Pancreas (tissue), 10 donors: Measurements from ENCODE around the gene SLC66A1. TPM values are rescaled to one million over a fixed set of nuclear protein-coding genes. Genes with fewer than 3 reads are reported as not detected.

Experiments used
- ATAC-seq, 4 donors: fragments of 200-7000 bp; cut with Tn5 transposase; one replicate each; pipeline versions ENCODE4 v1.8.0 to v1.9.1; 2020; ENCODE audit warnings: mild to moderate bottlenecking in 4 of 4, moderate library complexity in 4 of 4
- DNase-seq, 6 donors: peaks; one replicate each; pipeline ENCODE4 v3.0.0-alpha.2; 2020
- FAIRE-seq: peaks from 2 replicates; lab custom pipeline; 2012; peaks lifted over from hg19 to GRCh38; lab: Jason Lieb, UNC
- H3K27ac ChIP-seq, 4 donors: fragments of 200-600 bp; sonication (generic); 1 replicate in 3 of 4; 2 replicates in 1 of 4; pipeline versions ENCODE4 v1.5.0 to v1.8.0; 2020
- H3K27me3 ChIP-seq, 4 donors: fragments of 200-600 bp; one replicate each; pipeline ENCODE4 v1.8.0; 2021
- H3K36me3 ChIP-seq, 3 donors: fragments of 200-600 bp; sonication (generic) in 1 of 3; one replicate each; pipeline versions ENCODE4 v1.5.0 to v1.8.0; 2020 to 2021
- H3K4me1 ChIP-seq, 3 donors: fragments of 200-600 bp; one replicate each; pipeline ENCODE4 v1.8.0; 2021
- H3K4me3 ChIP-seq, 4 donors: fragments of 200-600 bp; sonication (generic) in 2 of 4; one replicate each; pipeline versions ENCODE4 v1.5.0 to v1.8.0; 2020 to 2021
- H3K9me3 ChIP-seq, 4 donors: fragments of 200-600 bp; one replicate each; pipeline ENCODE4 v1.8.0; 2021
- WGBS, 2 donors: extraction: QIAGEN DNeasy Blood & Tissue Kit; methylation state at CpG; one replicate each; pipeline ENCODE4 v1.1.7; 2013; 5-methylcytosine and 5-hydroxymethylcytosine counted together
- intact Hi-C, 3 donors: fragments of 100-400 bp; cut with DNase I; formaldehyde crosslinking; loops; one replicate each; pipeline versions ENCODE4 v1.11.1 to v1.14.2; 2022
- polyA plus RNA-seq, 2 donors: library from polyadenylated mRNA; stranded (reverse); fragments of 200-250 nt; gene quantifications; one replicate each; pipeline ENCODE4 v1.2.3, GENCODE V29; 2013
- total RNA-seq, 6 donors: library from RNA; stranded (reverse); fragmentation: NEBNext Ultra II Directional in 4 of 6; extraction: Animal tissue kit (Norgen Biotek cat#: 25700) in 4 of 6; gene quantifications; one replicate each; pipeline versions ENCODE4 v1.2.1 to v1.2.4, GENCODE V29; 2021 to 2023
- TF ChIP-seq, protein P1 (sequence below), 4 donors: fragments of 200-600 bp; sonication (generic) in 3 of 4; IDR thresholded peaks; one replicate each; pipeline versions ENCODE4 v1.5.0 to v1.8.0; 2021; ENCODE audit warnings: antibody characterized with exemption in 4 of 4
- donor health status: healthy with polysubstance abuse.
- donor health status: DM: no; HTN: no; CAD: no; lungs with moderate emphysema.
- donor health status: DM: no; HTN: no; CAD: no.
- donor health status: control.
- donor health status: control.
- donor health status: Bipolar disorder and iron deficiency.
- donor health status: DM: yes; HTN: yes; CAD: no.
- donor health status: DM: no; HTN: no; CAD: no.
- donor health status: DM: no; HTN: no; CAD: no.
- donor health status: DM: yes; HTN: yes; CAD: no.

The SLC66A1 gene
- total and polyA plus RNA-seq, 8 donors, result 6.4 to 26.1 (median 8.7) TPM

DNA sequence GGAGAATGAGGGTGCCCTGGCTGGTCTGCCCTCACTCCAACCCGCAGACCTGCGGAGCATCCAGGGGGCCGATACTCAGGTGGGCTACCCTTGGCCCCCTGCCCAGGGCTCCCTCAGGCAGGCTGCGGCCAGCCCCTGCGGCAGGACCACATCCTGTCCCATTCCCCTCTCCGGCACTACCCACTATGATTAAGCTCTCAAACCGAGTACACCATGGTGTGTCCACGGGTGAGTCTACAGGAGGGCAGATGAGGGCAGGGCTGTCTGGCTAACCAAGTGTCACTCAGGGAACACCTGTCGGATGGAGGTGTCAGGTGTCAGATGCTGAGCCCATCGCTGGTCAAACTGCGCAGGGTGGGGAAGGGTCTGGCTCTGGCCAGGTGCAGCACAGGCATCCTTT is 47.2 kb downstream of the SLC66A1 start:
- TF ChIP-seq, protein P1, sequence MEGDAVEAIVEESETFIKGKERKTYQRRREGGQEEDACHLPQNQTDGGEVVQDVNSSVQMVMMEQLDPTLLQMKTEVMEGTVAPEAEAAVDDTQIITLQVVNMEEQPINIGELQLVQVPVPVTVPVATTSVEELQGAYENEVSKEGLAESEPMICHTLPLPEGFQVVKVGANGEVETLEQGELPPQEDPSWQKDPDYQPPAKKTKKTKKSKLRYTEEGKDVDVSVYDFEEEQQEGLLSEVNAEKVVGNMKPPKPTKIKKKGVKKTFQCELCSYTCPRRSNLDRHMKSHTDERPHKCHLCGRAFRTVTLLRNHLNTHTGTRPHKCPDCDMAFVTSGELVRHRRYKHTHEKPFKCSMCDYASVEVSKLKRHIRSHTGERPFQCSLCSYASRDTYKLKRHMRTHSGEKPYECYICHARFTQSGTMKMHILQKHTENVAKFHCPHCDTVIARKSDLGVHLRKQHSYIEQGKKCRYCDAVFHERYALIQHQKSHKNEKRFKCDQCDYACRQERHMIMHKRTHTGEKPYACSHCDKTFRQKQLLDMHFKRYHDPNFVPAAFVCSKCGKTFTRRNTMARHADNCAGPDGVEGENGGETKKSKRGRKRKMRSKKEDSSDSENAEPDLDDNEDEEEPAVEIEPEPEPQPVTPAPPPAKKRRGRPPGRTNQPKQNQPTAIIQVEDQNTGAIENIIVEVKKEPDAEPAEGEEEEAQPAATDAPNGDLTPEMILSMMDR (IDR thresholded peaks at IDR 0.05), result no peak
- peaks cover 0 to 12% (median 2%) of the 10 kb centered on the region in 3 donors for H3K36me3 ChIP-seq
- no peak overlapping the region for H3K27ac ChIP-seq
- intact Hi-C loops, result no loop called here
- H3K9me3 ChIP-seq, result no peaks in the 10 kb centered on the region
- WGBS, 2 donors, result 82 to 90% methylated on average over 11 of the region's 11 CpGs
- no peak for ATAC-seq
- FAIRE-seq, result no peak
- DNase-seq, result peak in 1 of 6 donors; percentile 19
- no peaks in the 10 kb centered on the region for H3K4me1 ChIP-seq
- H3K27me3 ChIP-seq, result no peaks in the 10 kb centered on the region
- no peak overlapping the region for H3K4me3 ChIP-seq

DNA sequence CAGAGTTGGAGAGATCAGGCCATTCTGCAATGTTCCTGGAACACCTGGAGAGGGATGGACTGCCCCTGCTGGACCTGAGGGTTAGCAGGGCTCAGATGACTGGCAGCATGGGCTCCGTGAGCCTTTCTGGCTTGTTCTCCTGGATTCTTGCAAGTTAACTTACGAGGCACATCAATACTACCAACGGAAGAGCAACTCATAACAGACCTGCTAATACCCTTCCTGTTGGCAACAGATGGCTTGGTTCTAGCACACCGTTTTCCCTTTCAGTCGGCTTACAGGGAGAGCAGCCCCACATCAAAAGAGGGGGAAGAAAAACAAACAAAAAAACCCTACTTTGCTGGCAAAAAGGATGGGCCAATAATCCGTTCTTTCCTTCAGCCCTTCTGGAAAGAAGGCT is 47.9 kb downstream of the SLC66A1 start:
- ATAC-seq (no peak), FAIRE-seq (no peak), DNase-seq (no peak)
- no peak overlapping the region for H3K4me3 ChIP-seq
- H3K27me3 ChIP-seq, result no peaks in the 10 kb centered on the region
- 69 to 77% methylated on average over 6 of the region's 6 CpGs for WGBS, 2 donors
- intact Hi-C loops, result no loop called here
- no peaks in the 10 kb centered on the region for H3K4me1 ChIP-seq
- TF ChIP-seq, protein P1 (IDR thresholded peaks at IDR 0.05), result no peak
- peaks cover 0 to 12% (median 2%) of the 10 kb centered on the region in 3 donors for H3K36me3 ChIP-seq
- no peaks in the 10 kb centered on the region for H3K9me3 ChIP-seq
- H3K27ac ChIP-seq, result no peak overlapping the region

DNA sequence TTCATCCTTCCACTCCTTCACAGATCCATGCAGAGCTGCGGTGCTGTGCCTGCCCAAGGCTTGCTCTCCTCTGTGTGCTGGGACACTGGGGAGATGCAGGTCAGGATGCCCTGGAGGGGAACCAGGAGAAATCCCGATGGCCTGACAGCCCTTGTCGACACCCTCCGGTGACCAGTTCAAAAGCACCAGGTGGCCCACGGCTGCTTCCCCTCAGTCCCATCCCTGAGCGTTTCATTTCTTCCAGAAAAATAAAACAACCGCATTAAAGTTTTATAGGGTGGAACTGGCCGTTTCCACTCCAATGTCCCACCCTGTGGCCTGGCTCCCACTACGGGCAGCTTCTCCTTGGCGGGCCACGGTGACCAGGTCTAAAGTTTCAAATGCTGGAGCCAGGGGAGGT is 48.3 kb downstream of the SLC66A1 start:
- Histone ChIP-seq H3K36me3 (peaks cover 0 to 11% (median 2%) of the 10 kb centered on the region in 3 donors), H3K4me1 (no peaks in the 10 kb centered on the region), H3K4me3 (no peak overlapping the region), H3K27me3 (no peaks in the 10 kb centered on the region), H3K9me3 (no peaks in the 10 kb centered on the region), H3K27ac (no peak overlapping the region)
- no peak for FAIRE-seq
- TF ChIP-seq, protein P1 (IDR thresholded peaks at IDR 0.05), result no peak
- intact Hi-C loops, result no loop called here
- no peak for ATAC-seq
- 84 to 90% methylated on average over 11 of the region's 11 CpGs for WGBS, 2 donors
- no peak for DNase-seq

DNA sequence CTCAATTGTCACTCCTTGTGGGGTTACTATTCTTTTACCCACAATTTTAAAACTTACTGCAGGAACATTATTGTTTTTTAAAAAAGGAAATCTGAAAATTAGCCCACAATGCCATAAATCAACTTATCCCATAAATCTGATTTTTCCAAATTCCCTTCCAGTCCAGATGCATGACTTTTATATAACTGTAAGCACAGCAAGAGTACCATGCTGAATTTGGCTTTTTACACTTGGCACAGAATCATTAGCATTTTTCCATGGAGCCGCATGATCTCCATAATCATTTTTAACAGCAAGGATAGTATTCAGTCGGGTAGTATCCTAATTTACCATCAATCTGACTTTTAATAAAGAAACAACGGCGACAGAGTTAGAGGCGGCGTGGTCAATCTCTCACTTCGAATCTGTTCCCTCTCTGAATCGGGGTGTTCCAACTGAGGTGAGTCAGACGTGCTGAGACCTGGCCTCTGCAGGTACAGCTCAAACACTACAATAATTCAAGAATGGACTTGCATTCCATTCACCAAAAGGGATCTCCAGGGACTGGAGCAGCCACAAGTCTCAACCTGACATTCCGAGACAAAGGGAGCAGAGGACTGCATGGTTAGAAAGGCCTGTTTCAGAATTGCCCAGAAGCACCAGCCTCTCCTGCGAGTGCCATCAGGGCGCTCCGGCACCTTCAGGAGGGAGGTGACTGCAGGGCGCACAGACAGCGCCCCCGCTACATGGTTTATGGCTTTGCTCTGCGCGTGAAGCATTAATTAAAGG is 48.9 kb downstream of the SLC66A1 start:
- no peak for FAIRE-seq
- no peak for DNase-seq
- TF ChIP-seq, protein P1 (IDR thresholded peaks at IDR 0.05), result no peak
- Histone ChIP-seq H3K4me1 (no peaks in the 10 kb centered on the region), H3K9me3 (no peaks in the 10 kb centered on the region), H3K36me3 (peaks cover 0 to 5% (median under 1%) of the 10 kb centered on the region in 3 donors), H3K27ac (no peak overlapping the region), H3K4me3 (no peak overlapping the region), H3K27me3 (no peaks in the 10 kb centered on the region)
- intact Hi-C loops, result no loop called here
- peak in 1 of 4 donors; percentile 15 for ATAC-seq
- 87 to 93% methylated on average over 18 of the region's 18 CpGs for WGBS, 2 donors

DNA sequence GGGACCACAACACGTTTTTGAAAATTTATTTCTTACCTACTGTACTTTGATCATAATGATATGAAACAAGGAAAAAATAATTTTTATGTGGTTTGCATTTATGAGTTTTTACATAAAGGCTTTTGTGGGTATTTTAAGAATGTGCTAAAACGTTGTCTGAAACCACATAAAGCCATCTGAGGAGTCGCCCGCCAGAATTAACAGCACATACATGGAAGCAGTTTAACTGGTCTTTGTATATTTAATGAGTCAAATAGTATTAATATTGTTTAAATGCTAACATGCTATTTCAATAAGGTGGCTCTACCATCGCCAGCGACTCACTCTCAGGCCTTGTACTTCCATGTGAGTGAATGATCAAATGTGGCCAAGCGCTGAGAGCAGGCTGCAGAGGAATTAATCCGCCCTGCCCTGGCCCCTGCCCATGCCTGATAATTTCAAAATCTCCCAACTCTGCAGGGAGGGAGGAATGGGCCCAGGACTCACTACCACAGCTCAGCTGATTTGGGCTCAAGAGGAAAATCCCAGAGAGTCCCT is 49.6 kb downstream of the SLC66A1 start:
- H3K4me3 ChIP-seq, result no peak overlapping the region
- intact Hi-C loops, result no loop called here
- no peaks in the 10 kb centered on the region for H3K4me1 ChIP-seq
- H3K27ac ChIP-seq, result no peak overlapping the region
- ATAC-seq (peak in 1 of 4 donors; percentile 7), FAIRE-seq (no peak), DNase-seq (no peak)
- TF ChIP-seq, protein P1 (IDR thresholded peaks at IDR 0.05), result no peak
- no peaks in the 10 kb centered on the region for H3K9me3 ChIP-seq
- no peaks in the 10 kb centered on the region for H3K27me3 ChIP-seq
- no peaks in the 10 kb centered on the region for H3K36me3 ChIP-seq
- 86 to 87% methylated on average over 8 of the region's 8 CpGs for WGBS, 2 donors
